AG04449 (cell line): ENCODE results near the gene SUGCT.

Experiments
- CTCF ChIA-PET: fragments of 350-600 bp; formaldehyde crosslinking; extraction: SDS; loops from one replicate; lab custom pipeline; 2021; ENCODE audit warnings: antibody characterized with exemption; lab: Yijun Ruan, JAX
- POLR2A ChIA-PET: fragments of 400-600, 350-600 bp; formaldehyde crosslinking; extraction: SDS; loops from one replicate; lab custom pipeline; 2020; ENCODE audit warnings: antibody characterized with exemption, inconsistent platforms; lab: Yijun Ruan, JAX
- DNase-seq: peaks from one replicate; pipeline ENCODE4 v3.0.0-alpha.2; 2010; ENCODE audit warnings: low read depth, low spot score
- H3K4me3 ChIP-seq: 2 replicates; pipeline ENCODE4 v1.5.1; 2011; ENCODE audit warnings: low read depth, mild to moderate bottlenecking, control low read depth, low read length
- TF ChIP-seq, protein P1 (sequence below): IDR thresholded peaks from one replicate; pipeline ENCODE4 v1.5.1; 2011; ENCODE audit warnings: mild to moderate bottlenecking, moderate library complexity, low read length, control low read depth, inconsistent platforms; ENCODE audit not compliant: insufficient read depth; ENCODE audit errors: missing control alignments

SUGCT gene

DNA sequence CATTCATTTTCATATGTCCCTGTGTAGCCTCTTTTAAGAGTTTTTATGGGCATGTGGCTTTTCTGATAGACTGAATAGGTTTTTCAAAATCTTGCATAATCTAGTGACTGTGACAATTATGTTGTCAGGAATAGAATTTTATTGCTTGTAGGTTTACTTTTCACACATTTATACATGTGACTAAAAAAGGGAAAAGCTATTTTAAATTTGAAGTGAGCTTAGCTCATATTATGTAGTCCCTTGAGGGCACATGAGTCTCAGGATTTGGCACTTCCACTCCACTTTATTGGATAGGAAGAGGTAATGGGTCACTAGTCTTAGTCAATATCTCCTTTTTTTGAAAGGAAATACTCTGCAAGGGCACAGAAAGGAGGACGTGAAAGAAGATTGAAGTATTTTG, 247.3 kb downstream of the SUGCT start:
- ChIA-PET POLR2A (no interaction called here), CTCF (no interaction called here)
- TF ChIP-seq, protein P1, sequence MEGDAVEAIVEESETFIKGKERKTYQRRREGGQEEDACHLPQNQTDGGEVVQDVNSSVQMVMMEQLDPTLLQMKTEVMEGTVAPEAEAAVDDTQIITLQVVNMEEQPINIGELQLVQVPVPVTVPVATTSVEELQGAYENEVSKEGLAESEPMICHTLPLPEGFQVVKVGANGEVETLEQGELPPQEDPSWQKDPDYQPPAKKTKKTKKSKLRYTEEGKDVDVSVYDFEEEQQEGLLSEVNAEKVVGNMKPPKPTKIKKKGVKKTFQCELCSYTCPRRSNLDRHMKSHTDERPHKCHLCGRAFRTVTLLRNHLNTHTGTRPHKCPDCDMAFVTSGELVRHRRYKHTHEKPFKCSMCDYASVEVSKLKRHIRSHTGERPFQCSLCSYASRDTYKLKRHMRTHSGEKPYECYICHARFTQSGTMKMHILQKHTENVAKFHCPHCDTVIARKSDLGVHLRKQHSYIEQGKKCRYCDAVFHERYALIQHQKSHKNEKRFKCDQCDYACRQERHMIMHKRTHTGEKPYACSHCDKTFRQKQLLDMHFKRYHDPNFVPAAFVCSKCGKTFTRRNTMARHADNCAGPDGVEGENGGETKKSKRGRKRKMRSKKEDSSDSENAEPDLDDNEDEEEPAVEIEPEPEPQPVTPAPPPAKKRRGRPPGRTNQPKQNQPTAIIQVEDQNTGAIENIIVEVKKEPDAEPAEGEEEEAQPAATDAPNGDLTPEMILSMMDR: no peak
- no peak overlapping the region for H3K4me3 ChIP-seq
- DNase-seq: no peak

- CTCF ChIA-PET: no interaction called here
- POLR2A ChIA-PET: no interaction called here
- no peak for DNase-seq
- no peak overlapping the region for H3K4me3 ChIP-seq
- TF ChIP-seq, protein P1: no peak
Measured at GRCh38 chr7:40393660-40394059, 258.9 kb downstream of the SUGCT start.

- H3K4me3 ChIP-seq: no peak overlapping the region
- TF ChIP-seq, protein P1: no peak
- ChIA-PET POLR2A (no interaction called here), CTCF (no interaction called here)
- no peak for DNase-seq
Measured at GRCh38 chr7:40394400-40394799, 259.6 kb downstream of the SUGCT start.

DNA sequence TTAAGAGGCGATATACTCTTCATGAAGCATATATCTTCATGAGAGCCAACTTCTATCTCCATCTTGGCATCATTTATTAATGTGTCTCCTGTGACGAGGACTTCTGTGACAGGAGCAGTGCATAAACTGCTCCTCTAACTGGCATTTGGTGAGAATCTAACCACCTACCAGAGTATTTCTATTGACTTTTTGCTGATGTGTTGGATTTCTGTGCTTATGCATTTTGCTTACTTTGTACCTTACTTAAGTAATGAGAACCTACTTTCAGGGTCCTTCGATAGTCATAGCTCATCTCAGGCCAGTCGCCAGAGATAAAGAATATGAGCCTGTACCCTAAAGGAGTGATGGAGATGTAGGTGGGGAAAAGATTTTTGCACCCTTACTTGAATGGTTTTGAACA, 265.7 kb downstream of the SUGCT start:
- ChIA-PET CTCF (no interaction called here), POLR2A (no interaction called here)
- H3K4me3 ChIP-seq: no peak overlapping the region
- TF ChIP-seq, protein P1: no peak
- DNase-seq: no peak

DNA sequence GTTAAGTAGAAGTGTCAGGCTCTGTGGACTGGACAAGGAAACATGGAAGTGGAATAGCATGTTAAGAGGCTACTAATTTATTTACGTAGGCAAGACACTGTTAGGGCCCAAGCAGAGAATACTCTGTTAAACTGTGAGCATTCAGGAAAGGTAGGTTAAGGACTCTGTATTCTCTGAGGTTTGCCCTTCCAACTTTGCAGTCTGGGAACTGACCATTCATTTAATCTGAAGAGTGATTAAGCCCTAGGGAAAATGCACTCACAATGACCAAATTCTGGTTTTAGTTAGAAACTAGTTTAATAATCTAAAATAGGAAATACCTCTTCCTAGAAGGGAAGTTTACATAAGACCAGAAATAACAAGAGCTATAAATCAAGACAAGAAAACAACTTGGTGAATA, 266.6 kb downstream of the SUGCT start:
- TF ChIP-seq, protein P1: no peak
- DNase-seq: no peak
- CTCF ChIA-PET: no interaction called here
- POLR2A ChIA-PET: no interaction called here
- no peak overlapping the region for H3K4me3 ChIP-seq

GRCh38 chr7:40402661-40403060, 267.9 kb downstream of the SUGCT start:
- ChIA-PET POLR2A (no interaction called here), CTCF (interaction anchor here (0.8 kb wide), 1 partner anchor 10 kb away, joined by 3 read pairs; no protein-coding TSS in a partner anchor)
- DNase-seq: no peak
- TF ChIP-seq, protein P1: no peak
- H3K4me3 ChIP-seq: no peak overlapping the region
